Measurements from ENCODE around the gene GRM7. TPM values are rescaled to one million over a fixed set of nuclear protein-coding genes. Genes with fewer than 3 reads are reported as not detected.

Gene GRM7
- total RNA-seq, 4 donors from 2014 or later, result 0.09 TPM; not detected in 3

GRCh38 chr3:7075901-7076300 is 215.0 kb downstream of the GRM7 start:
- no peak for DNase-seq
- Histone ChIP-seq H3K27ac (no peak overlapping the region), H3K4me3 (no peak overlapping the region), H3K36me3 (no peaks in the 10 kb centered on the region), H3K27me3 (no peaks in the 10 kb centered on the region), H3K4me1 (no peaks in the 10 kb centered on the region), H3K9me3 (no peaks in the 10 kb centered on the region)
- TF ChIP-seq POLR2A (IDR thresholded peaks at IDR 0.05), result no peak
- TF ChIP-seq, protein P1, sequence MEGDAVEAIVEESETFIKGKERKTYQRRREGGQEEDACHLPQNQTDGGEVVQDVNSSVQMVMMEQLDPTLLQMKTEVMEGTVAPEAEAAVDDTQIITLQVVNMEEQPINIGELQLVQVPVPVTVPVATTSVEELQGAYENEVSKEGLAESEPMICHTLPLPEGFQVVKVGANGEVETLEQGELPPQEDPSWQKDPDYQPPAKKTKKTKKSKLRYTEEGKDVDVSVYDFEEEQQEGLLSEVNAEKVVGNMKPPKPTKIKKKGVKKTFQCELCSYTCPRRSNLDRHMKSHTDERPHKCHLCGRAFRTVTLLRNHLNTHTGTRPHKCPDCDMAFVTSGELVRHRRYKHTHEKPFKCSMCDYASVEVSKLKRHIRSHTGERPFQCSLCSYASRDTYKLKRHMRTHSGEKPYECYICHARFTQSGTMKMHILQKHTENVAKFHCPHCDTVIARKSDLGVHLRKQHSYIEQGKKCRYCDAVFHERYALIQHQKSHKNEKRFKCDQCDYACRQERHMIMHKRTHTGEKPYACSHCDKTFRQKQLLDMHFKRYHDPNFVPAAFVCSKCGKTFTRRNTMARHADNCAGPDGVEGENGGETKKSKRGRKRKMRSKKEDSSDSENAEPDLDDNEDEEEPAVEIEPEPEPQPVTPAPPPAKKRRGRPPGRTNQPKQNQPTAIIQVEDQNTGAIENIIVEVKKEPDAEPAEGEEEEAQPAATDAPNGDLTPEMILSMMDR (IDR thresholded peaks at IDR 0.05), result peak in 1 of 6 experiments; percentile 40
- whole genome bisulfite sequencing, 2 donors, result 44 to 64% methylated on average over 1 of the region's 1 CpG
- intact Hi-C loops (cut with DNase I), result no loop called here

- no peaks in the 10 kb centered on the region for H3K9me3 ChIP-seq
- 87 to 98% methylated on average over 3 of the region's 3 CpGs for WGBS, 2 donors
- no peak for TF ChIP-seq POLR2A (IDR thresholded peaks at IDR 0.05)
- H3K27me3 ChIP-seq, result no peaks in the 10 kb centered on the region
- no peaks in the 10 kb centered on the region for H3K36me3 ChIP-seq
- no peak overlapping the region for H3K27ac ChIP-seq
- H3K4me3 ChIP-seq, result no peak overlapping the region
- no peak for DNase-seq
- intact Hi-C loops (cut with DNase I), result no loop called here
- no peaks in the 10 kb centered on the region for H3K4me1 ChIP-seq
These were observed 221.3 kb downstream of the GRM7 start for GRCh38 chr3:7082244-7082643.

DNA sequence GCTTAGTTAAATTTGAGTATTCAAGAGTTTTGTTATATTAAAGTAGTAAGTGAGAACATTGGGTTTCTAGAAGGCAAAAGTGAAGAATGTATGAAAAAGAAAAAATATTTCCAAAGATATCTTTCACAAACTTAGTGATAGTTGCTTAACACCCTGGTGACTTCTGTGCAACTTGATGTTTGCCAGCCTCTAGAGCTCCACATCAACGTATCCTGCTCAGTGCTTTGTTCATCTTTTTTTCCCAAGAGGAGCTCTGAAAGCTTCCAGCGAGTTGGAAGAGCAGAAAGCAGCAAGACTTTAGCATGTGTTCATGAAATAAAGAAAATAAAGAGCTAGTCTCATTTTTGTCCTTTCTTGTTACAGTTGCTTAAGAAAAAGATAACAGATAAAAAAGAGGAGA is 225.5 kb downstream of the GRM7 start:
- Histone ChIP-seq H3K4me3 (no peak overlapping the region), H3K36me3 (no peaks in the 10 kb centered on the region), H3K9me3 (no peaks in the 10 kb centered on the region), H3K27ac (no peak overlapping the region), H3K4me1 (no peaks in the 10 kb centered on the region), H3K27me3 (no peaks in the 10 kb centered on the region)
- intact Hi-C loops (cut with DNase I), result no loop called here
- TF ChIP-seq, protein P1 (IDR thresholded peaks at IDR 0.05), result no peak
- no peak for TF ChIP-seq POLR2A (IDR thresholded peaks at IDR 0.05)
- DNase-seq, result no peak
- 36 to 46% methylated on average over 2 of the region's 2 CpGs for WGBS, 2 donors

GRCh38 chr3:7095116-7095515 is 234.2 kb downstream of the GRM7 start:
- Histone ChIP-seq H3K36me3 (no peaks in the 10 kb centered on the region), H3K4me3 (no peak overlapping the region), H3K9me3 (no peaks in the 10 kb centered on the region), H3K27ac (no peak overlapping the region), H3K27me3 (no peaks in the 10 kb centered on the region), H3K4me1 (no peaks in the 10 kb centered on the region)
- WGBS, 2 donors, result 15 to 22% methylated on average over 1 of the region's 1 CpG
- intact Hi-C loops (cut with DNase I), result no loop called here
- DNase-seq, result no peak
- TF ChIP-seq, protein P1 (IDR thresholded peaks at IDR 0.05), result no peak
- TF ChIP-seq POLR2A (IDR thresholded peaks at IDR 0.05), result no peak

DNA sequence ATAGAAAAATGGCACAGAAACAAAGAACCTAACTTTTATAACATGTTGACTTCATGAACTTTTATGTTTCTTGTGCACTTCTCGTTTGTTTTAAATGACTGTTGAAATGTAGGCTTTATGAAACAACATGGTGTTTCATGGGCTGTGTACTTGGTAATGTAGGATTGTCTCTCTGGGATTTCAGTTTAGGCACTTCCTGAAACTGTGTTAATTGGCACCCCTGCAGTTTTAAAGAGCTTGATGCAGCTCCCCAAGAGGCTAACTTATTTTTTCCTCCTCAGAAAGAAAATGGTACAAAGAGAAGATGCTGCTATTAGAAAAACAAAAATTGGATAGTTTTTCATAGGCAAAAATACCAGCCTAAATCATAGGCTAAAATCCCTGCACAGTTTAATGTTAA is 239.2 kb downstream of the GRM7 start:
- Histone ChIP-seq H3K27ac (no peak overlapping the region), H3K4me3 (no peak overlapping the region), H3K27me3 (no peaks in the 10 kb centered on the region), H3K36me3 (no peaks in the 10 kb centered on the region), H3K9me3 (no peaks in the 10 kb centered on the region), H3K4me1 (no peaks in the 10 kb centered on the region)
- WGBS, 2 donors, result 71 to 76% methylated on average over 1 of the region's 1 CpG
- DNase-seq, result no peak
- TF ChIP-seq POLR2A (IDR thresholded peaks at IDR 0.05), result no peak
- intact Hi-C loops (cut with DNase I), result no loop called here

DNA sequence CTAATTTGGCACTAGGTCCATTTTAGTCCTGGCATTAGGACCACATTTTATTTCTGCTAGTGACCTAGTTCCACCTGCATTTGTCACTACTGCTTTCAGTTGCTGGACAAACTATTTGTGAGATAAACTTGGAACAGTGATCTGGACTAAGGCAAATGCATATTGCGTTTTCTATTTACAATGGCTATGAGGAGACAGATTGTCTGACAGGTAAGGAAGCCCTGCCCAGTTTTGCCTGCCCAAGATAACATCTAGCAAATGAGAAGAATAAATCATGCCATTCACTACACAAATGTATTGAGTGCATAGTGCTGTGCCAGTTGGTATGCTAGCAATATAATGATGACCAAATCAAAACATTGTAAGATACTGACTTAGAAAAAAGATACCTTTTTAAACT is 245.7 kb downstream of the GRM7 start:
- no peaks in the 10 kb centered on the region for H3K9me3 ChIP-seq
- no peaks in the 10 kb centered on the region for H3K4me1 ChIP-seq
- no peak overlapping the region for H3K27ac ChIP-seq
- H3K36me3 ChIP-seq, result no peaks in the 10 kb centered on the region
- DNase-seq, result no peak
- intact Hi-C loops (cut with DNase I), result no loop called here
- no peaks in the 10 kb centered on the region for H3K27me3 ChIP-seq
- TF ChIP-seq, protein P1 (IDR thresholded peaks at IDR 0.05), result no peak
- TF ChIP-seq POLR2A (IDR thresholded peaks at IDR 0.05), result no peak
- H3K4me3 ChIP-seq, result no peak overlapping the region
- 55 to 58% methylated on average over 1 of the region's 1 CpG for WGBS, 2 donors
